Measurements from ENCODE around the gene PLET1.

The PLET1 gene

GRCh38 chr11:112274007-112274783 lies 13.5 kb upstream of the PLET1 start:
- no peak overlapping the region for H3K4me3 ChIP-seq (ENCODE audit: low read length)
- TF ChIP-seq CTCF (conservative IDR thresholded peaks at IDR 0.05; ENCODE audit: low read depth, low read length): no peak
- DNase-seq (ENCODE audit: low read depth): no peak

GRCh38 chr11:112273066-112273465 lies 12.4 kb upstream of the PLET1 start:
- no peak for TF ChIP-seq CTCF (conservative IDR thresholded peaks at IDR 0.05; ENCODE audit: low read depth, low read length)

GRCh38 chr11:112271242-112271641 lies 10.6 kb upstream of the PLET1 start:
- TF ChIP-seq CTCF (conservative IDR thresholded peaks at IDR 0.05; ENCODE audit: low read depth, low read length): no peak
- no peak overlapping the region for H3K4me3 ChIP-seq (ENCODE audit: low read length)
- no peak for DNase-seq (ENCODE audit: low read depth)

More at GRCh38 chr11:112273066-112273465, 12.4 kb upstream of the PLET1 start:
- no peak for DNase-seq (ENCODE audit: low read depth)
- H3K4me3 ChIP-seq (ENCODE audit: low read length): no peak overlapping the region

GRCh38 chr11:112270551-112271180 lies 10.0 kb upstream of the PLET1 start:
- H3K4me3 ChIP-seq (ENCODE audit: low read length): no peak overlapping the region
- no peak for DNase-seq (ENCODE audit: low read depth)
- no peak for TF ChIP-seq CTCF (conservative IDR thresholded peaks at IDR 0.05; ENCODE audit: low read depth, low read length)

GRCh38 chr11:112269139-112269538 lies 8.5 kb upstream of the PLET1 start:
- no peak for TF ChIP-seq CTCF (conservative IDR thresholded peaks at IDR 0.05; ENCODE audit: low read depth, low read length)
- no peak overlapping the region for H3K4me3 ChIP-seq (ENCODE audit: low read length)
- DNase-seq (ENCODE audit: low read depth): no peak

- TF ChIP-seq CTCF (conservative IDR thresholded peaks at IDR 0.05; ENCODE audit: low read depth, low read length): no peak
- DNase-seq (ENCODE audit: low read depth): no peak
- no peak overlapping the region for H3K4me3 ChIP-seq (ENCODE audit: low read length)
These were observed 7.7 kb upstream of the PLET1 start for GRCh38 chr11:112268406-112268805.

GRCh38 chr11:112267188-112267591 lies 6.5 kb upstream of the PLET1 start:
- no peak for TF ChIP-seq CTCF (conservative IDR thresholded peaks at IDR 0.05; ENCODE audit: low read depth, low read length)
- H3K4me3 ChIP-seq (ENCODE audit: low read length): no peak overlapping the region
- DNase-seq (ENCODE audit: low read depth): no peak

All from retinal pigment epithelial cell (primary cell).